ENCODE data around the gene ZNF442. TPM values are rescaled to one million over a fixed set of nuclear protein-coding genes. Genes with fewer than 3 reads are reported as not detected.

Gene ZNF442
- total and polyA plus RNA-seq, 4 donors: 1.1 to 7.2 (median 3.3) TPM

DNA sequence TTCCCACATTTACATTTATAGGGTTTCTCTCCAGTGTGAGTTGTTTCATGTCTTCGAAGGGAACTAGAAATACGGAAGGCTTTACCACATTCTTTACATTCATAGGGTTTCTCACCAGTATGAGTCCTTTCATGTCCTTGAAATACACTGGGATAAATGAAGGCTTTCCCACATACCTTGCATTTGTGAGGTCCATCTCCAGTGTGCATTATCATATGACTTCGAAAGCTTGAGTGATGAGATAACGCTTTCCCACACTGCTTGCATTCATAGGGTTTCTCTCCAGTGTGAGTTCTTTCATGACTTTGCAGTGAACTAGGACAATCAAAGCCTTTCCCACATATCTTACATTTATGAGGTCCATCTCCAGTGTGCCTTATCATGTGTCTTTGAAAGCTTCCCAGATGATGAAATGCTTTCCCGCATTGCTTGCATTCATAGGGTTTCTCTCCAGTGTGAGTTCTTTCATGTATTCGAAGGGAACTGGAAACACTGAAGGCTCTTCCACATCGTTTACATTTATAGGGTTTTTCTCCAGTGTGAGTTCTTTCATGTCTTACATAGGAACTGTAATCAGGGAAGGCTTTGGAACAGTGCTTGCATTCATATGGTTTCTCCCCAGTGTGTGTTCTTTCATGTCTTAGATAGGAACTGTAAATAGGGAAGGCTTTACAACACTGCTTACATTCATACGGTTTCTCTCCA, 15.1 kb downstream of the ZNF442 start:
- no peak for DNase-seq
- no peak for ATAC-seq (ENCODE audit: insufficient read depth, low FRiP score)
- Histone ChIP-seq H3K27ac (ENCODE audit: low read depth in 1 of 2, low read length in 1 of 2) (no peak overlapping the region), H3K4me3 (no peak overlapping the region), H3K4me1 (ENCODE audit: control insufficient read depth in 5 of 5, insufficient read depth in 5 of 5, low read length in 5 of 5) (no peaks in the 10 kb centered on the region), H3K36me3 (ENCODE audit: control insufficient read depth in 4 of 4, insufficient read depth in 4 of 4, low read length in 4 of 4) (peaks cover 3 to 43% (median 31%) of the 10 kb centered on the region in 4 donors), H3K9ac (ENCODE audit: insufficient read depth in 1 of 2, low read length in 2 of 2) (no peak overlapping the region), H3K9me3 (ENCODE audit: control insufficient read depth in 4 of 4, insufficient read depth in 3 of 4, low read length in 3 of 4) (peaks cover 12 to 57% (median 25%) of the 10 kb centered on the region in 4 donors), H3K27me3 (ENCODE audit: control insufficient read depth in 3 of 3, insufficient read depth in 3 of 3, low read length in 2 of 3) (no peaks in the 10 kb centered on the region)
- WGBS, 2 donors: 96 to 97% methylated on average over 8 of the region's 8 CpGs
- TF ChIP-seq, protein P1, sequence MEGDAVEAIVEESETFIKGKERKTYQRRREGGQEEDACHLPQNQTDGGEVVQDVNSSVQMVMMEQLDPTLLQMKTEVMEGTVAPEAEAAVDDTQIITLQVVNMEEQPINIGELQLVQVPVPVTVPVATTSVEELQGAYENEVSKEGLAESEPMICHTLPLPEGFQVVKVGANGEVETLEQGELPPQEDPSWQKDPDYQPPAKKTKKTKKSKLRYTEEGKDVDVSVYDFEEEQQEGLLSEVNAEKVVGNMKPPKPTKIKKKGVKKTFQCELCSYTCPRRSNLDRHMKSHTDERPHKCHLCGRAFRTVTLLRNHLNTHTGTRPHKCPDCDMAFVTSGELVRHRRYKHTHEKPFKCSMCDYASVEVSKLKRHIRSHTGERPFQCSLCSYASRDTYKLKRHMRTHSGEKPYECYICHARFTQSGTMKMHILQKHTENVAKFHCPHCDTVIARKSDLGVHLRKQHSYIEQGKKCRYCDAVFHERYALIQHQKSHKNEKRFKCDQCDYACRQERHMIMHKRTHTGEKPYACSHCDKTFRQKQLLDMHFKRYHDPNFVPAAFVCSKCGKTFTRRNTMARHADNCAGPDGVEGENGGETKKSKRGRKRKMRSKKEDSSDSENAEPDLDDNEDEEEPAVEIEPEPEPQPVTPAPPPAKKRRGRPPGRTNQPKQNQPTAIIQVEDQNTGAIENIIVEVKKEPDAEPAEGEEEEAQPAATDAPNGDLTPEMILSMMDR (IDR thresholded peaks at IDR 0.05; ENCODE audit: control extremely low read depth, extremely low read depth): no peak

DNA sequence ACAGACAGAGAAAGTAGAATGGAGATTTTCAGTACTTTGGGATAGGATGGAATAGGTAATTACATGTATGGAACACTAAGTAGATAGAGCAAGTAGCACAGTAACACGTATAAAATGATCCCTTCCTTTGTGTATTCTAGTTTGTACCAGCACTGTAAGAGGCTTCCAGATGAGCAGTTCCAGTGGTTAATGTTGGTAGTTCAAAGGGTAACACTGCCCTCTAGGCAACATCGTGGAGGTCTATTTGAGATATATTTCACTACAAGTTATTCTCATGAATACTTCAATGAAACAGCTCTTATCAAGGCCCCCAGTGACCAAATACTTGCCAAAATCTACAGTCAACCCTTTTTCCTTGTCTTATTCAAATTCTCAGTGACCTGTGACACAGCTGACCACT, 18.6 kb downstream of the ZNF442 start:
- no peak overlapping the region for H3K4me3 ChIP-seq
- H3K9me3 ChIP-seq (ENCODE audit: control insufficient read depth in 4 of 4, insufficient read depth in 3 of 4, low read length in 3 of 4): peaks cover 6 to 49% (median 24%) of the 10 kb centered on the region in 4 donors
- 65 to 79% methylated on average over 2 of the region's 2 CpGs for WGBS, 2 donors
- no peaks in the 10 kb centered on the region for H3K27me3 ChIP-seq (ENCODE audit: control insufficient read depth in 3 of 3, insufficient read depth in 3 of 3, low read length in 2 of 3)
- H3K4me1 ChIP-seq (ENCODE audit: control insufficient read depth in 5 of 5, insufficient read depth in 5 of 5, low read length in 5 of 5): no peaks in the 10 kb centered on the region
- H3K36me3 ChIP-seq (ENCODE audit: control insufficient read depth in 4 of 4, insufficient read depth in 4 of 4, low read length in 4 of 4): peaks cover 3 to 31% (median 26%) of the 10 kb centered on the region in 4 donors
- no peak overlapping the region for H3K27ac ChIP-seq (ENCODE audit: low read depth in 1 of 2, low read length in 1 of 2)
- no peak for DNase-seq
- H3K9ac ChIP-seq (ENCODE audit: insufficient read depth in 1 of 2, low read length in 2 of 2): no peak overlapping the region
- TF ChIP-seq, protein P1 (IDR thresholded peaks at IDR 0.05; ENCODE audit: control extremely low read depth, extremely low read depth): no peak
- no peak for ATAC-seq (ENCODE audit: insufficient read depth, low FRiP score)

DNA sequence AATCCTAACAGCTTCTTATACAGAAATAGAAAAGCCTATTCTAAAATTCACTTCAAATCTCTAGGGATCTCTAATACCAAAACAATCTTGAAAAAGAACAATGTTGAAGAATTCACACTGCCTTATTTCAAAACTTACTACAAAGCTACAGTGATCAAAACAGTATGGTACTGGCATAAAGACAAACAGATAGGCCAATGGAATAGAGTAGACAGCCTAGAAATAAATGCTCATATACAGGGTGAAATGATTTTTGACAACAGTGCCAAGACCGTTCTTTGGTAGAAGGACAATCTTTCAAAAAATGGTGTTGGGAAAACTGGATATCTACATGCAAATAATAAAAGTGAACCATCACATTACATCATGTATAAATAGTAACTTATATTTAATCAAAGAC, 20.3 kb downstream of the ZNF442 start:
- 96% methylated on average over 1 of the region's 1 CpG for WGBS, 2 donors
- H3K9me3 ChIP-seq (ENCODE audit: control insufficient read depth in 4 of 4, insufficient read depth in 3 of 4, low read length in 3 of 4): peaks cover 2 to 35% (median 13%) of the 10 kb centered on the region in 4 donors

More for the DNA sequence above, 20.3 kb downstream of the ZNF442 start:
- ATAC-seq (ENCODE audit: insufficient read depth, low FRiP score) (no peak), DNase-seq (no peak)
- no peaks in the 10 kb centered on the region for H3K27me3 ChIP-seq (ENCODE audit: control insufficient read depth in 3 of 3, insufficient read depth in 3 of 3, low read length in 2 of 3)
- H3K9ac ChIP-seq (ENCODE audit: insufficient read depth in 1 of 2, low read length in 2 of 2): no peak overlapping the region
- H3K4me1 ChIP-seq (ENCODE audit: control insufficient read depth in 5 of 5, insufficient read depth in 5 of 5, low read length in 5 of 5): no peaks in the 10 kb centered on the region
- H3K36me3 ChIP-seq (ENCODE audit: control insufficient read depth in 4 of 4, insufficient read depth in 4 of 4, low read length in 4 of 4): peaks cover 1 to 19% (median 10%) of the 10 kb centered on the region in 4 donors
- H3K27ac ChIP-seq (ENCODE audit: low read depth in 1 of 2, low read length in 1 of 2): no peak overlapping the region
- TF ChIP-seq, protein P1 (IDR thresholded peaks at IDR 0.05; ENCODE audit: control extremely low read depth, extremely low read depth): no peak
- H3K4me3 ChIP-seq: no peak overlapping the region

Data from lung (tissue), 12 donors.